HG03558 (cell line): ENCODE data around the gene CACTIN.

ENCODE experiments used
- ATAC-seq: cut with Tn5 transposase; IDR thresholded peaks from one replicate; pipeline ENCODE4 v1.9.1; 2021; ENCODE audit warnings: moderate number of reproducible peaks; ENCODE audit not compliant: unreplicated experiment; ENCODE audit errors: extremely low read depth

Gene CACTIN

DNA sequence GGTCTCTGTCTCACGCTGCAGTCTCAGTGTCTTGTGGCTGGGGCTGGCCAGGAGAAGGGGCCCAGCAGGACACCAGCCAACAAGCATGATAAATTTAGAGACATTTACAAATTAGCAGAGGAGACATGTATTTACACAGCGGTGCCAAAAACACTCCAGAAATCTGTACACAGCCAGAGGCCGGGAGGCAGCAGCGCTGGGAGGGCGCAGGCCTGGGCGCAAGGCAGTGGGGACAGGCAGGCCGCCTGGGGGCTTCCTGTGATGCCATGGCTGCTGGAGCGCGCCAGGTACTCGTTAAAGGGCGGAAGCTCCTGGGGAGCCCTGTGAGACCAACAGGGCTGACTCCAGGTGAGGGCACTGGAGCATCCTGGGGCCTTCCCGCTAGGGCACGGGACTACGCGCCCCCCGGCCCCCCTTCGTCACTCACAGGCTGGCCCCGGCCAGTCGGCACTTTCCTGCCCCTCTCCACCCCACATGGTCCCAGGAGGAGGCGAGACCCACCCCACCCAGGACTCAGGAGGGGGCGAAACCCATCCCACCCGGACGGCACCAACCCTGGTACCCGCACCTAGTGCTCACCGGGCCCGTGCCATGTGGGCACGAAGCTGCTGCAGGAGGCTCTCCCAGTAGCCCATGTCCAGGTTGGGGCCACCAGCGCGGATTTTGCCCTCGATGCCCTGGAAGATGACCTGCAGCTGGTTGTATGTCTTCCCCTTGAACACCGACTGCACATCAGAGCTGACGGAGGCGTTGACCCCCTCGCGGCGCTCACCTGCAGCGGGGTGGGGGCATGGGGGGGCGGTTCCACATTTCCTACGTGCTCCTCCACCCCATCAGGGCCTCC lies 12.6 kb downstream of the CACTIN start:
- ATAC-seq, result no peak

DNA sequence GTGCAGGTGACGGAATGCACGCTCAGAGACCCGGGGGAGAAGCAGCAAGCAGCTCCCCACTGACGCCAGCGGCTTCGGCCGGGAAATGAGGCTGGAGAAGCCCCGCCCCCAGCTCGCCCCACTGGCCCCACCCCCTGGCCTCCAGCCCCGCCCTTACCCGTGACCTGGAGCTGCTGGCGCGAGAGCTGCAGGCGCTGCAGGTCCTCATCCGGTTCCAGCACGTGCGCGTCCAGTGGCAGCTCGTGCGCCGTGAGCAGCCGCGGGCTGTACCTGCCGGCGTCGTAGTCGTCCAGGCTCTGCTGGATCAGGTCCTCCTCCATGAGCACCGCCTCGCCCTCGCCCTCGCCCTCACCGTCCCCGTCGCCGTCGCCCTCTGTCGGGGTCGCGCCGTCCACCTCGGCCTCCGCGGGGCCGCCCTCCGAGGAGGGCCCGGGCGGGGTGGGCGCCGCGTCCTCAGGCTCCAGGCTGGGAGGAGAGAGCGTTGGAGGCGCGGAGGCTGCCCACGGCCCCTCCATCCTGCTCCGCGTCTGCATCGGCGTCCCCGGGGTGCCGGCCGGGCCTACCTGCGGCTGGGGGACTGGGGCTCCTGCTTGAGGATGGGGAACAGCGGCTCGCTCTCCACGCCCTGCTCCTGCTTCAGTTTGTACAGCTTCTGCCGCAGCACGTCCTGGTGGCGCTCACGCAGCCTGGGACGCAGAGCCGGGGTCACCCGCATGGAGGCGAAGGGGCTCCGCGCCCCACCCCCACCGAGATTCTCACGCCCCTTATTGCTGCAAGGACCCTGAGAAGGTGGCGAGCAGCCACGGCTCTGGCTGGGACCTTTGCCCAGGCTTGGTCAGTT lies 13.5 kb downstream of the CACTIN start:
- ATAC-seq, result no peak

GRCh38 chr19:3612330-3612729 lies 14.3 kb downstream of the CACTIN start:
- ATAC-seq, result no peak

DNA sequence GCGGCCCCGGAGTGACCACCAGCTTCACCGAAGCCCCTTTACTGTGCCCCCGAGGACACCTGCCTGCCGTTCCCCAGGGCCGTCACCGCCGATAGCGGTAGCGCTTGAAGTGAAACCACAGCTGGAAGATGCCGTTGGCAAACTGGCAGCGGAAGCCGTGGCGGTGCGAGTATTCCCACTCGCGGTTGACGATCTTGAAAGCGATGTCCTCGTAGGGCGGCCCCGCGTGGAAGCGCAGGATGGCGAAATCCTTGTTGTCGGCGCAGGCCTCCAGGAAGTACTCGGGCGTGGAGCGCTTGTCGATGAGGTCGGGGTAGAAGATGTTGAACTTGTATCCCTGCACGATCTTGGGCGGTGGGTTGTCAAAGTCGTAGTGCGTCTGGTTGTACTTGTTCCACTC lies 14.7 kb downstream of the CACTIN start:
- ATAC-seq, result no peak

DNA sequence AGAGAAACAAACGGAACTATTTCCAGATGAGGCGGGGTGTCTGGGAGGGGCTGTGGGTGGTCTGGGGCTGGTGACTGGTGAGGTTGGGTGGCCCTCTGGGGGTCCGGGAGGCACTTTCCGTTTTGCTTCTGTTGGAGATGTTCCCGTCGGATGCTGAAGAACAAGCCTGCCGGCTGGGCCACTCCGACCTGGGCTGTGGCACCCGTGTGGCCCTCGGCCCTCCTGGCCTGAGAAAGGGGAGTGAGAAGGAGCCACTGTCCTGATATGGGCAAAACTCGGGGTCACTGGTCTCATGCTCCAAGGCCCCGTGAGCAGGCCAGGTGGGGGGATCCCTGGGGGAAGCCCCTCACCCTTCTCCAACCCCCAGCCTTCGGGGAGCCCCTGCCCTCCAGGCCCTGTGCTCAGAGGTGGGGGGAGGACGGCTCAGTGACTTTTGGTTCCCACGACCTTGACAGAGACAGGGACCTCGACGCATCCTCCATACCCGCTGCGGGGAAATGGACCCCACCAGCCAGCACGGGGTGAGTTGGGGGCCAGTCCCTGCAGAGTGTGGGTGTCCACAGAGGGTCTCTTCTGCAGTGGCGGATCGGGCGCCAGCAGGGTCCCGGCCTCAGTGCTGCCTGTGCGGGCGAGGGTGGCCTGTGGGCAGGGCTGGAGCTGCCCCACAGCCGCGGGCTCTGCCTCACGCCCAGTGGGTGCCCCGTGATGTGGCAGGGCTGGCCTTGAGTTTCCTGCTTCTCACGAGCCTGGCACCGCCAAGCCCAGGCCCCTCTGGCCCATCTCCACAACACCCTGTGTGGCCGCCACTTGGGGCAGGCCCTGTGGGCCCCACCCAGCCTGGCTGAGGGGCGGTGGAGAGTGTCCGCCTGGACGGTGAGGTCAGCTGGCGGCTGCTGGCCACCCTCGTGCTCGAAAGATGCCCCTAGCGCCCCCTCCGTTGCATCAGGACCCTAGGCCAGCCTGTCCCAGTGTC lies 15.6 kb downstream of the CACTIN start:
- no peak for ATAC-seq

DNA sequence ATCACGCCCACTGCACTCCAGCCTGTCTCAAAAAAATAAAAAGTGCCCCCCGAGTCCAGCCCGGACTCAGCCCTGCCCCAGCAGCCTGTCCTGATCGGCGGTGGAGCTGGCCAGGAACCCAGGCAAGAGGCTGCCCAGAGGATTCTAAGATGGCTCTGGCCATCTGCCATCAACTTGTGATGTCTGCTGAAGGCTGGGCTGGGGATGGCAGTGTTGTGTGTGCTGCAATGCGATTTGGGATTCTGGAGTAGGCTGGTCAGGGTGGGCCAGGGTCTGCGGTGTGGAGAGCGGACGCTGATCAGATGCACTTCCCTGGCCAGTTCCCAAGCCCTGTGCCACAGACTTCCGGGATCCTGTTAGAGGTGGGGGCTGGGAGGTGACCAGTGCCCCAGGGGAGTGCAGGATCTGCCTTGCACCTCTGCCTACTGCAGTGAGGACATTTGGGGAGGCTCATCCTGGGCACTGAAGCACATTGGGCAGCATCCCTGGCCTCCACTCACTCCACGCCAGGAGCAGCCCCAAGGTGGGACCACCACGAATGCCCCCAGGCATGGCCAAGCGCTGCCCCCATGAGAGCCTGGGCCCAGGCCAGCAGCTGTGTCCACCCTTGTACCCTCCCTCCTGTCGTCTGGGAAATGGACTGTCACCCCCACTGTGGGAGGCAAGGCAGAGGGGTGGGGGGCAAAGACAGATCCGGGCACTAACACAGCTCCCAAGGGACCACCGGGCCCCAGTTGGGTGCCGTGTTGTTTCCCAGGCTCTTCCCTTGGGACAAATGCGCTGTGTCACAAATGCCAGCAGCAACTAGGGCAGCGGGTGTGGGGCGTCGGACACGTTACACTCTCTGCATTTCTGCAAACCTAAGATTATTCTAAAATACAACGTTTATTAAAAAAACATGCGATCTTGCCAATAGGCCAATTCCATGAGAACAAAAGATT lies 16.5 kb downstream of the CACTIN start:
- no peak for ATAC-seq

GRCh38 chr19:3608750-3609322 lies 17.8 kb downstream of the CACTIN start:
- no peak for ATAC-seq

- no peak for ATAC-seq
Measured at GRCh38 chr19:3608079-3608641, 18.4 kb downstream of the CACTIN start.

- no peak for ATAC-seq
Measured at GRCh38 chr19:3607303-3608078, 19.1 kb downstream of the CACTIN start.

- ATAC-seq, result no peak
Measured at GRCh38 chr19:3606690-3607289, 19.8 kb downstream of the CACTIN start, which contains the start of gene TBXA2R. Gene TBXA2R, minus strand, starts transcription at chr19:3606875. Its CDS starts 6,241 bp downstream, at chr19:3600634.

- ATAC-seq, result no peak
Measured at GRCh38 chr19:3606174-3606689, 20.4 kb downstream of the CACTIN start.

DNA sequence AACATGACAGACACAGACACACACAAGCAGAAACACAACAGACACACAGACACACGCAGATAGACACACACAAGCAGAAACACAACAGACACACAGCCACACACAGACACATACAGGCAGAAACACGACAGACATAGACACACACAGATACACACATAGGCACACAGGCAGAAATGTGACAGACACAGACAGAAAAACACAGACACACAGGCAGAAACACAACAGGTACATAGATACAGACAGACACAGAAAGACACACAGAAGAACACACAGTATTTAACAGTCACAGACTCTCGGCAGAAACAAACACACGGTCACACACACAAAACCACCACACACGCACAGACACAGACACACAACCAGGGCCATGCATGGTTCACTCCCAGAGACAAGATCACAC lies 20.8 kb downstream of the CACTIN start:
- ATAC-seq, result no peak

- ATAC-seq, result no peak
Measured at GRCh38 chr19:3605361-3605760, 21.2 kb downstream of the CACTIN start.

GRCh38 chr19:3604987-3605343 lies 21.6 kb downstream of the CACTIN start:
- no peak for ATAC-seq

DNA sequence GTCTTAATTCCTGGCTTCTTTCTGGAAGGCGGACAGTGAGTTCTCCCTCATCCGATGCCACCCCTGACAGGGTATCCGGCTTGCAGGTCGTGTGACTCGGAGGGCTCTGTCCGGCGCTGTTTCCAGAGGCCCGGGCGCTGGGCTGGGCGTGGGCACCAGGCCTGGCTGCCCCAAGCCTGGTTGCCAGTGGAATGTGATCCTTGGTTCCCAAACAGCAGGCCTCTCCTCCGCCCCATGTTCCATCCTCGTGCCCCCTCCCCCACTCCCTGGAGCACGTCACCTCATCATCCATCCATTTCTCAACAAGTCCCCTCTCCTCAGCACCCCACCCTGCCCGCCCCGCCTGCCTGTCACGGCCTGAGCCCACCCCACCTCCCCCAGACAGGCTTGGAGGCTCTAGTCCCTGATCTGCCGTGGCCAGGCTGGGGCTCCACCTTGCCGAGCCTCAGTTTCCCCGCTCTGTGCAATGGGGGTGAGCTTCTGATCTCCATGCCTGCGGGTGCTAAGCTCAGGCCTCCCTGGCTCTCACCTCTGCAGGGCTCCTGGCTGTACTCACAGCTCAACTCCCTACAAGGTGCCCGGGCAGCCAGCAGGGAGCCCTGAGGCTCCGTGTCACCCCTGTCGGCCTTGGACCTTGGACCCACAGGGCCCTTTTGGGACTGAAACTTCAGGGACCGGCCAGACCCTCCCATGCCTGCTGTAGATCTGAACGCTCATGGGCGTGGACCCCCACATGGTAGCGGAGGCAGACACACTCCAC lies 22.2 kb downstream of the CACTIN start:
- ATAC-seq, result no peak

- ATAC-seq, result no peak
Measured at GRCh38 chr19:3603121-3603811, 23.3 kb downstream of the CACTIN start.
